Measurements from ENCODE around the gene RCBTB1. TPM values are rescaled to one million over a fixed set of nuclear protein-coding genes. Genes with fewer than 3 reads are reported as not detected.

Gene RCBTB1
- total RNA-seq, 4 donors from 2014 or later, result 8.8 to 10.7 (median 10.2) TPM

DNA sequence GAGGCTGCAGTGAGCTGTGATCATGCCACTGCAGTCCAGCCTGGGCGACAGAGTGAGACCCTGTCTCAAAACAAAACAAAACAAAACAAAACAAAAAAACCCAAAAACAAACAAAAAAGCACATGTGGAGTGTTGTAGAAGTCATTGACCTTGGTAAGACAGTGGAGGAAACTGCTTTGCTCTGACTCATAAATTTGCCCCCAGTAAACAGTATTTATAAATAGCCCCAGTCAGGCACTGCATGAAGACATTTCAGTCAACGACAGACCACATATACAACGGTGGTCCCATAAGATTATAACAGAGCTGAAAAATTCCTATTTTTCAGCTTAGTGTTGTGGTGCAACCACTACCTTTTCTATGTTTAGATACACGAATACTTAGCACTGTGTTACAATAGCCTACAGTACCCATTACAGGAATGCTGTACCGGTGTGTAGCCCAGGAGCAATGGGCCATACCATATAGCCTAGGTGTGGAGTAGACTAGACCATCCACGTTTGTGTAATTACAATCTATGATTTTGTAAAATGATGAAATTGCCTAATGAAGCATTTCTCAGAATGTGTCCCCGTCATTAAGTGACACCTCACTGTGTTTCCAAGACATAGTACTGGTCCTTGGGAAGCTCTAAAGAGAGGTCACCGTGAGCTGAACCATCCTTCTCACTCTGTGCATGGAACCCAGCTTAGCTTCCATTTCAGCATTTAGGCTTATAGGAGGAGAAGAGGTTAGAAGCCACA, 44.0 kb upstream of the RCBTB1 start:
- no peak for DNase-seq (ENCODE audit: low spot score in 2 of 2)
- Histone ChIP-seq H3K27me3 (no peaks in the 10 kb centered on the region), H3K4me3 (peak overlapping the region in 1 of 4 donors; percentile 27), H3K27ac (no peak overlapping the region), H3K4me1 (peaks cover 0 to 6% (median 0%) of the 10 kb centered on the region in 4 donors), H3K36me3 (no peaks in the 10 kb centered on the region), H3K9me3 (no peaks in the 10 kb centered on the region)
- 66 to 73% methylated on average over 8 of the region's 8 CpGs for WGBS, 2 donors
- TF ChIP-seq, protein P1, sequence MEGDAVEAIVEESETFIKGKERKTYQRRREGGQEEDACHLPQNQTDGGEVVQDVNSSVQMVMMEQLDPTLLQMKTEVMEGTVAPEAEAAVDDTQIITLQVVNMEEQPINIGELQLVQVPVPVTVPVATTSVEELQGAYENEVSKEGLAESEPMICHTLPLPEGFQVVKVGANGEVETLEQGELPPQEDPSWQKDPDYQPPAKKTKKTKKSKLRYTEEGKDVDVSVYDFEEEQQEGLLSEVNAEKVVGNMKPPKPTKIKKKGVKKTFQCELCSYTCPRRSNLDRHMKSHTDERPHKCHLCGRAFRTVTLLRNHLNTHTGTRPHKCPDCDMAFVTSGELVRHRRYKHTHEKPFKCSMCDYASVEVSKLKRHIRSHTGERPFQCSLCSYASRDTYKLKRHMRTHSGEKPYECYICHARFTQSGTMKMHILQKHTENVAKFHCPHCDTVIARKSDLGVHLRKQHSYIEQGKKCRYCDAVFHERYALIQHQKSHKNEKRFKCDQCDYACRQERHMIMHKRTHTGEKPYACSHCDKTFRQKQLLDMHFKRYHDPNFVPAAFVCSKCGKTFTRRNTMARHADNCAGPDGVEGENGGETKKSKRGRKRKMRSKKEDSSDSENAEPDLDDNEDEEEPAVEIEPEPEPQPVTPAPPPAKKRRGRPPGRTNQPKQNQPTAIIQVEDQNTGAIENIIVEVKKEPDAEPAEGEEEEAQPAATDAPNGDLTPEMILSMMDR (IDR thresholded peaks at IDR 0.05), result no peak
- TF ChIP-seq POLR2A (IDR thresholded peaks at IDR 0.05), result no peak
- no peak for TF ChIP-seq EP300 (IDR thresholded peaks at IDR 0.05)

DNA sequence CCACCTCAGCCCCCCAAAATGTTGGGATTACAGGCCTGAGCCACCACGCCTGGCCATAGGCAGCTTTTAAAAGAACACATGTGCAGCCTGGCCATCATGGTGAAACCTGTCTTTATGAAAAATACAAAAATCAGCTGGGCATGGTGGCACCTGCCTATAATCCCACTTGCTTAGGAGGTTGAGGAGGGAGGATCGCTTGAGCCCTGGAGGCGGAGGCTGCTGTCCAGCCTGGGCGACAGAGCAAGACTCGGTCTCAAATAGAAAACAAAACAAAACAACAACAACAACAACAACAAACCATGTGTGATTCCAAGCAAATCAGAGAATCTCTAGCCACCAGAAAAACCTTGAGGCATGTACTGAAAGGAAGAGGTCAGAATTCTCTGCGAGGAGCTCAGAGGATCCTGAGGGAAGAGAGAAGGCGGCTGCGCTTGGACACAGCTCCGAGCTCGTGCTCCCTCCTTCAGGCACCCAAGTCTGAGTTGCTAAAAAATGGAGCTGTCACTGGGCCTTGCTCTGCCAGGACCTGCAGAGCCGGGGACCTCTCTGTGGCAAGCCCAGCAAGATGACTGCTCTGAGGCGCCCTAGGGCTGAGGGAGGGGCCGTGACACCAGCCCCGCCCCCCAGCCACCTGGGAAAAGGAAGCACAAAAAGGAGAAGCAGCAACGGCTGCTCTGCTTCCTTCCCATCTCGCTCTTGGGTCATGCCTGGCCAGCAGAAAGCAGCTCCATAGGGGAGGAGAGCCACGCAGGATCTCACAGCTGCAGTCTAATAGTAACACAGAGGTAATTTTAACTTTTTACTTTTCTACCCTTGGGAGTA, 42.7 kb upstream of the RCBTB1 start, which contains the start of gene ARL11:
TSS of gene ARL11 (plus strand) at position 677 of the 822 bp plus-strand sequence. CDS start 1,941 bp downstream, outside the sequence.
- H3K27me3 ChIP-seq, result no peaks in the 10 kb centered on the region
- H3K9me3 ChIP-seq, result no peaks in the 10 kb centered on the region
- H3K27ac ChIP-seq, result peak within 1 kb of the TSS in 1 of 4 donors; percentile 4
- no peaks in the 10 kb centered on the region for H3K36me3 ChIP-seq
- TF ChIP-seq POLR2A (IDR thresholded peaks at IDR 0.05) (no peak), EP300 (IDR thresholded peaks at IDR 0.05) (peak in 1 of 2 donors; percentile 46)
- TF ChIP-seq, protein P1 (IDR thresholded peaks at IDR 0.05), result no peak
- peak; percentile 45 to 52 for DNase-seq (ENCODE audit: low spot score in 2 of 2)
- 50 to 59% methylated on average over 17 of the region's 17 CpGs for WGBS, 2 donors
- H3K4me3 ChIP-seq, result peak within 1 kb of the TSS in 2 of 4 donors; percentile 22 to 27
- H3K4me1 ChIP-seq, result peaks cover 0 to 6% (median 0%) of the 10 kb centered on the region in 4 donors

DNA sequence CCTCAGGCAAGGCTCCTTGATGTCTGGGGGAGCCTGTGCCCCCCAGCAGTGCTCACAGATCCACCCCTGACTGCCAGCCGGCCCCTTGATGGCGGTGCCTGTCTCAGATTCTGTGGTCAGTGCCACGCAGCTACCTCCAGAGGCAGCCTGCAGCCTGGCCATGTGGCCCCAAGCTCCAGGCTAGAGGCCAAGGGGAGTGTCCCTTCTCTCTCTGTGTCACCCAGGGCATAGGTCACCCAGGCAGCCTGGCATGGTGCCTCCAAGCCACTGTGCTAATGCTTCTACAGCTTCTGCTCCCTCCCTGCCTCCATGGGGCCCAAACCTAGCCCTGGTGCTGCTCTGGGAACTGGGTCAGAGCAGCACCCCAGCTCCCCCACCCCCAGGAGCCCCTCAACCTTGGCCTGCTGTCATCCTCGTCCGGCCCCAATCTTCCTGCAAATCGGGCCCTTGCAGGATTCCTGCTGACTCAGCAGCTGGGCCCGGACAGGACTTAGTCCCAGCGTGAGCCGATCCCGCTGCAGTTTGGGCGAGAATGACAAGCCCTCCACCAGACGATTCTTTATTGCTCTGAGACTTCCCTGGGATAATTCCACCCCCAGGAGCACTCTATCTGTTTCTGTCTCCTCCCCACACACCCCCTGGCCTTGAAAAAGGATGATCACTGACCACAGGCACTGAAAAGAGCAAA, 40.2 kb upstream of the RCBTB1 start:
- no peaks in the 10 kb centered on the region for H3K36me3 ChIP-seq
- H3K9me3 ChIP-seq, result no peaks in the 10 kb centered on the region
- H3K4me1 ChIP-seq, result peaks cover 0 to 6% (median 0%) of the 10 kb centered on the region in 4 donors
- TF ChIP-seq EP300 (IDR thresholded peaks at IDR 0.05) (no peak), POLR2A (IDR thresholded peaks at IDR 0.05) (no peak)
- TF ChIP-seq, protein P1 (IDR thresholded peaks at IDR 0.05), result no peak
- H3K27ac ChIP-seq, result peak overlapping the region in 2 of 4 donors; percentile 9 to 41
- H3K4me3 ChIP-seq, result no peak overlapping the region
- peak in 1 of 2 donors; percentile 28 for DNase-seq (ENCODE audit: low spot score in 2 of 2)
- 56 to 60% methylated on average over 6 to 12 of the region's 12 CpGs for WGBS, 2 donors
- H3K27me3 ChIP-seq, result no peaks in the 10 kb centered on the region

DNA sequence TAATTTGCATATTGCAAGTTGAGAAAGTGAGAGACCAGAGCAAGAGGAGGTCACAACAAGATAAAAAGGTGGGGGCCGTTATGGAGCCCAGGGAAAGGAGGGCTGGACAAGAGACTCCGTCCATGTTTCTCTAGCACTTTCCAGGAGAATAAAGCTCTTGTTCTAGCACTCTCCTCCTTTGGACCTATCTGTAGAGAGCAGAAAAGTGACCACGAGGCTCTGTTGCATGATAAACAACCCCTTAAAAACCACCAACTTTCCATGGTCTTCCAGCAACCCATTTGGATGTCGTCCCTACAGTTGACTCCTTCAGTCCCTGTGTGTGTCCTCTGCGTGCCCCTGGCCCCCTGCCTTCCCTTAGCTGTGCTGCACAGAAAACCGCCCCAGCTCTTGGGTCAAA, 38.9 kb upstream of the RCBTB1 start:
- Histone ChIP-seq H3K27ac (no peak overlapping the region), H3K9me3 (no peaks in the 10 kb centered on the region), H3K4me1 (peaks cover 0 to 6% (median 0%) of the 10 kb centered on the region in 4 donors), H3K36me3 (no peaks in the 10 kb centered on the region), H3K4me3 (no peak overlapping the region), H3K27me3 (no peaks in the 10 kb centered on the region)
- no peak for DNase-seq (ENCODE audit: low spot score in 2 of 2)
- TF ChIP-seq POLR2A (IDR thresholded peaks at IDR 0.05) (no peak), EP300 (IDR thresholded peaks at IDR 0.05) (no peak)
- TF ChIP-seq, protein P1 (IDR thresholded peaks at IDR 0.05), result no peak
- WGBS, 2 donors, result 77 to 84% methylated on average over 6 of the region's 6 CpGs
